HT-29 (cell line): Measurements from ENCODE around the gene PANK1. TPM values are rescaled to one million over a fixed set of nuclear protein-coding genes. Genes with fewer than 3 reads are reported as not detected.
"Not testable (repeated sequence)": the region's sequence is repeated elsewhere in the genome, so short reads cannot be mapped to it uniquely, and the experiment has no call there.

Experiments
- DNase-seq: peaks from one replicate; pipeline ENCODE4 v3.0.0-alpha.2; 2015; ENCODE audit warnings: low spot score
- total RNA-seq: library from RNA; depleted of rRNA; stranded (reverse); fragments of >200 nt; shearing (Covaris generic); gene quantifications from 2 replicates; pipeline ENCODE4 v1.2.3, GENCODE V29; 2014

PANK1 gene
- total RNA-seq, 1 experiment from 2014 or later: 13.4 TPM

GRCh38 chr10:89574368-89574767 is 70.7 kb downstream of the PANK1 start:
- DNase-seq: no peak

GRCh38 chr10:89567576-89568245 is 77.3 kb downstream of the PANK1 start:
- DNase-seq: no peak

- no peak for DNase-seq
Observed at GRCh38 chr10:89566992-89567391, 78.0 kb downstream of the PANK1 start.

GRCh38 chr10:89566095-89566950 is 78.7 kb downstream of the PANK1 start:
- DNase-seq: no peak

GRCh38 chr10:89565180-89565579 is 79.9 kb downstream of the PANK1 start:
- no peak for DNase-seq

GRCh38 chr10:89563861-89564478 is 81.1 kb downstream of the PANK1 start:
- peak; percentile 79 for DNase-seq

GRCh38 chr10:89563311-89563710 is 81.7 kb downstream of the PANK1 start:
- DNase-seq: no peak

GRCh38 chr10:89556600-89556999 is 88.4 kb downstream of the PANK1 start:
- DNase-seq: no peak

GRCh38 chr10:89555688-89556445 is 89.2 kb downstream of the PANK1 start:
- no peak for DNase-seq

GRCh38 chr10:89554433-89554832 is 90.6 kb downstream of the PANK1 start:
- no peak for DNase-seq

GRCh38 chr10:89553064-89553734 is 91.8 kb downstream of the PANK1 start:
- peak; percentile 58 for DNase-seq

- DNase-seq: no peak
Observed at GRCh38 chr10:89552213-89552612, 92.8 kb downstream of the PANK1 start.

GRCh38 chr10:89550509-89550908 is 94.5 kb downstream of the PANK1 start:
- no peak for DNase-seq

- no peak for DNase-seq
Observed at GRCh38 chr10:89549510-89549909, 95.5 kb downstream of the PANK1 start.

GRCh38 chr10:89548673-89549072 is 96.4 kb downstream of the PANK1 start:
- no peak for DNase-seq

GRCh38 chr10:89547853-89548513 is 97.1 kb downstream of the PANK1 start:
- DNase-seq: no peak

GRCh38 chr10:89546651-89547050 is 98.4 kb downstream of the PANK1 start:
- not testable (repeated sequence) for DNase-seq

GRCh38 chr10:89543841-89544240 is 101.2 kb downstream of the PANK1 start:
- no peak for DNase-seq

GRCh38 chr10:89540420-89540949 is 104.6 kb downstream of the PANK1 start:
- no peak for DNase-seq

- DNase-seq: no peak
Observed at GRCh38 chr10:89537364-89537763, 107.7 kb downstream of the PANK1 start.
